ENCODE results near the gene TTLL6. TPM values are rescaled to one million over a fixed set of nuclear protein-coding genes. Genes with fewer than 3 reads are reported as not detected.
A peak's percentile ranks its signal among the peaks of the same experiment; 100 is the strongest.
"Not testable (repeated sequence)": the region's sequence is repeated elsewhere in the genome, so short reads cannot be mapped to it uniquely, and the experiment has no call there.

The TTLL6 gene
- total RNA-seq, 2 experiments from 2014 or later, result not detected

- no peaks in the 10 kb centered on the region for H3K4me1 Mint-ChIP-seq (ENCODE audit: low read depth)
- no peak overlapping the region for H3K4me3 Mint-ChIP-seq
- CTCF ChIA-PET, result interaction anchor here (1.0 to 18.1 kb wide), 3 partner anchors 36 to 85 kb away, joined by 4 to 614 read pairs (median 14); no protein-coding TSS in a partner anchor
- peaks cover 2% of the 10 kb centered on the region for H3K27me3 Mint-ChIP-seq
- intact Hi-C loops (cut with micrococcal nuclease), result loop anchor here (10.0 kb wide), 1 partner anchor 226 kb away; no protein-coding TSS in a partner anchor
- H3K9me3 Mint-ChIP-seq, result no peaks in the 10 kb centered on the region
- no peak overlapping the region for H3K27ac Mint-ChIP-seq
- DNase-seq (no peak), ATAC-seq (no peak)
- no peaks in the 10 kb centered on the region for H3K36me3 Mint-ChIP-seq (ENCODE audit: low read depth)
- TF ChIP-seq CTCF (IDR thresholded peaks at IDR 0.05), result no peak
- POLR2A ChIA-PET, result no interaction called here
These were observed 7.8 kb downstream of the TTLL6 start for GRCh38 chr17:48809182-48809581.

GRCh38 chr17:48804936-48805411, 12.1 kb downstream of the TTLL6 start:
- Mint-ChIP-seq H3K36me3 (ENCODE audit: low read depth) (no peaks in the 10 kb centered on the region), H3K4me1 (ENCODE audit: low read depth) (no peaks in the 10 kb centered on the region), H3K27ac (no peak overlapping the region), H3K4me3 (no peak overlapping the region), H3K27me3 (peaks cover 6% of the 10 kb centered on the region), H3K9me3 (no peaks in the 10 kb centered on the region)
- DNase-seq, result peak; percentile 75
- POLR2A ChIA-PET, result interaction anchor here (1.3 kb wide), 1 partner anchor 74 kb away, joined by 4 read pairs; no protein-coding TSS in a partner anchor
- ATAC-seq, result peak; percentile 100
- intact Hi-C loops (cut with micrococcal nuclease), result loop anchor here (1.0 to 10.0 kb wide), 2 partner anchors 74 to 230 kb away; no protein-coding TSS in a partner anchor
- CTCF ChIA-PET, result interaction anchor here (0.6 to 18.1 kb wide), 42 partner anchors 8 to 250 kb away, joined by 3 to 614 read pairs (median 4); partner anchors contain the start of genes CALCOCO2, PRAC2 and TTLL6
- peak; percentile 98 for TF ChIP-seq CTCF (IDR thresholded peaks at IDR 0.05)

GRCh38 chr17:48800626-48801217, 16.3 kb downstream of the TTLL6 start:
- H3K36me3 Mint-ChIP-seq (ENCODE audit: low read depth), result no peaks in the 10 kb centered on the region
- H3K4me3 Mint-ChIP-seq, result no peak overlapping the region
- H3K9me3 Mint-ChIP-seq, result no peaks in the 10 kb centered on the region
- no peak for TF ChIP-seq CTCF (IDR thresholded peaks at IDR 0.05)
- DNase-seq (no peak), ATAC-seq (no peak)
- intact Hi-C loops (cut with micrococcal nuclease), result loop anchor here (10.0 kb wide), 1 partner anchor 234 kb away; no protein-coding TSS in a partner anchor
- H3K4me1 Mint-ChIP-seq (ENCODE audit: low read depth), result no peaks in the 10 kb centered on the region
- H3K27ac Mint-ChIP-seq, result no peak overlapping the region
- POLR2A ChIA-PET, result no interaction called here
- CTCF ChIA-PET, result interaction anchor here (3.0 kb wide), 1 partner anchor 79 kb away, joined by 21 read pairs; no protein-coding TSS in a partner anchor
- peaks cover 17% of the 10 kb centered on the region for H3K27me3 Mint-ChIP-seq

- intact Hi-C loops (cut with micrococcal nuclease), result no loop called here
- no peak for TF ChIP-seq CTCF (IDR thresholded peaks at IDR 0.05)
- Mint-ChIP-seq H3K27ac (no peak overlapping the region), H3K27me3 (peaks cover 17% of the 10 kb centered on the region), H3K4me3 (no peak overlapping the region), H3K4me1 (ENCODE audit: low read depth) (no peaks in the 10 kb centered on the region), H3K9me3 (no peaks in the 10 kb centered on the region), H3K36me3 (ENCODE audit: low read depth) (no peaks in the 10 kb centered on the region)
- ChIA-PET POLR2A (interaction anchor here (1.2 kb wide), 1 partner anchor 9 kb away, joined by 3 read pairs; no protein-coding TSS in a partner anchor), CTCF (interaction anchor here (1.0 to 3.0 kb wide), 8 partner anchors 13 to 233 kb away, joined by 3 to 21 read pairs (median 4); no protein-coding TSS in a partner anchor)
- DNase-seq, result no peak
- ATAC-seq, result no peak
These were observed 17.8 kb downstream of the TTLL6 start for GRCh38 chr17:48799069-48799723.

- H3K27ac Mint-ChIP-seq; POLR2A ChIA-PET; ATAC-seq; H3K36me3 Mint-ChIP-seq (ENCODE audit: low read depth); DNase-seq; intact Hi-C loops (cut with micrococcal nuclease); H3K9me3 Mint-ChIP-seq; H3K4me3 Mint-ChIP-seq: not testable (repeated sequence)
- CTCF ChIA-PET, result interaction anchor here (1.2 to 1.6 kb wide), 5 partner anchors 9 to 118 kb away, joined by 3 to 9 read pairs (median 5); no protein-coding TSS in a partner anchor
- Mint-ChIP-seq H3K4me1 (ENCODE audit: low read depth) (peaks cover 11% of the 10 kb centered on the region), H3K27me3 (peaks cover 27% of the 10 kb centered on the region)
These were observed 20.9 kb downstream of the TTLL6 start for GRCh38 chr17:48796163-48796522.
